Endodermal cell (in vitro differentiated cells): ENCODE results near the gene MPP4. TPM values are rescaled to one million over a fixed set of nuclear protein-coding genes. Genes with fewer than 3 reads are reported as not detected.

ENCODE experiments used
- DNase-seq: peaks from one replicate; pipeline ENCODE4 v3.0.0-alpha.2; 2017
- H3K27ac ChIP-seq: 2 replicates; pipeline ENCODE4 v1.5.1; 2013; ENCODE audit warnings: mild to moderate bottlenecking, low read depth, low read length, moderate library complexity
- H3K27me3 ChIP-seq: 2 replicates; pipeline ENCODE4 v1.6.1; 2013; ENCODE audit warnings: mild to moderate bottlenecking, low read length, moderate library complexity; ENCODE audit not compliant: insufficient read depth, control insufficient read depth, poor library complexity, severe bottlenecking
- H3K36me3 ChIP-seq: 2 replicates; pipeline ENCODE4 v1.7.0; 2013; ENCODE audit warnings: mild to moderate bottlenecking, low read length, moderate library complexity; ENCODE audit not compliant: control insufficient read depth, insufficient read depth
- H3K4me1 ChIP-seq: one replicate; pipeline ENCODE4 v1.7.0; 2013; ENCODE audit warnings: low read length; ENCODE audit not compliant: control insufficient read depth, insufficient read depth
- H3K4me3 ChIP-seq: 2 replicates; pipeline ENCODE4 v1.5.1; 2013; ENCODE audit warnings: mild to moderate bottlenecking, low read length, moderate library complexity
- H3K9ac ChIP-seq: 2 replicates; pipeline ENCODE4 v1.6.1; 2013; ENCODE audit warnings: mild to moderate bottlenecking, low read length, moderate library complexity; ENCODE audit not compliant: poor library complexity, severe bottlenecking; ENCODE audit errors: extremely low read depth
- H3K9me3 ChIP-seq: 2 replicates; pipeline ENCODE4 v1.6.1; 2013; ENCODE audit warnings: mild to moderate bottlenecking, low read length, moderate library complexity; ENCODE audit not compliant: control insufficient read depth
- H3K27ac Mint-ChIP-seq: 2 replicates; pipeline ENCODE4 v1.8.0; 2020; ENCODE audit warnings: mixed read lengths
- H3K27me3 Mint-ChIP-seq: 2 replicates; pipeline ENCODE4 v1.8.0; 2021; ENCODE audit warnings: mild to moderate bottlenecking, mixed read lengths; ENCODE audit not compliant: insufficient read depth
- H3K36me3 Mint-ChIP-seq: 2 replicates; pipeline ENCODE4 v1.8.0; 2020; ENCODE audit warnings: low read depth, mixed read lengths
- H3K4me1 Mint-ChIP-seq: 2 replicates; pipeline ENCODE4 v1.8.0; 2020; ENCODE audit warnings: mixed read lengths
- H3K4me3 Mint-ChIP-seq: 2 replicates; pipeline ENCODE4 v1.8.0; 2020; ENCODE audit warnings: mild to moderate bottlenecking, moderate library complexity, mixed read lengths
- H3K9me3 Mint-ChIP-seq: 2 replicates; pipeline ENCODE4 v1.8.0; 2020; ENCODE audit warnings: mild to moderate bottlenecking, mixed read lengths
- CTCF ChIP-seq: fragments of 200-600 bp; sonication (generic); conservative IDR thresholded peaks from 2 replicates; pipeline ENCODE4 v1.5.0; 2021; ENCODE audit warnings: antibody characterized with exemption, mild to moderate bottlenecking
- WGBS, 2 experiments: methylation state at CpG; one replicate each; pipeline versions ENCODE4 v1.1.5 to v1.1.7; 2013; ENCODE audit warnings: missing lambda C conversion rate in 2 of 2, mixed read lengths in 1 of 2; ENCODE audit not compliant: insufficient coverage in 1 of 2, insufficient read length in 1 of 2; 5-methylcytosine and 5-hydroxymethylcytosine counted together
- total RNA-seq, 2 donors: library from RNA; stranded (reverse); fragmentation: NEBNext Ultra II Directional in 1 of 2; extraction: Animal tissue kit (Norgen Biotek cat#: 25700) in 1 of 2; gene quantifications; 2 replicates in 1 of 2; 3 replicates in 1 of 2; pipeline ENCODE4 v1.2.1, GENCODE V29; 2021

Gene MPP4
- total RNA-seq, 2 donors from 2014 or later = 0.18 TPM; not detected in 1

GRCh38 chr2:201656102-201656501 lies 42.3 kb downstream of the MPP4 start:
- H3K9ac ChIP-seq = no peak overlapping the region
- no peak overlapping the region for H3K4me3 ChIP-seq
- no peaks in the 10 kb centered on the region for H3K36me3 Mint-ChIP-seq
- H3K9me3 Mint-ChIP-seq = no peaks in the 10 kb centered on the region
- H3K27ac Mint-ChIP-seq = no peak overlapping the region
- H3K27me3 Mint-ChIP-seq = no peaks in the 10 kb centered on the region
- no peak overlapping the region for H3K4me3 Mint-ChIP-seq
- H3K27me3 ChIP-seq = no peaks in the 10 kb centered on the region
- DNase-seq = no peak
- H3K4me1 ChIP-seq = no peaks in the 10 kb centered on the region
- peaks cover 5% of the 10 kb centered on the region for H3K4me1 Mint-ChIP-seq
- no peak for TF ChIP-seq CTCF
- H3K27ac ChIP-seq = no peak overlapping the region
- H3K36me3 ChIP-seq = no peaks in the 10 kb centered on the region
- no peaks in the 10 kb centered on the region for H3K9me3 ChIP-seq
- WGBS, 2 experiments = 94 to 95% methylated on average over 11 of the region's 11 CpGs

DNA sequence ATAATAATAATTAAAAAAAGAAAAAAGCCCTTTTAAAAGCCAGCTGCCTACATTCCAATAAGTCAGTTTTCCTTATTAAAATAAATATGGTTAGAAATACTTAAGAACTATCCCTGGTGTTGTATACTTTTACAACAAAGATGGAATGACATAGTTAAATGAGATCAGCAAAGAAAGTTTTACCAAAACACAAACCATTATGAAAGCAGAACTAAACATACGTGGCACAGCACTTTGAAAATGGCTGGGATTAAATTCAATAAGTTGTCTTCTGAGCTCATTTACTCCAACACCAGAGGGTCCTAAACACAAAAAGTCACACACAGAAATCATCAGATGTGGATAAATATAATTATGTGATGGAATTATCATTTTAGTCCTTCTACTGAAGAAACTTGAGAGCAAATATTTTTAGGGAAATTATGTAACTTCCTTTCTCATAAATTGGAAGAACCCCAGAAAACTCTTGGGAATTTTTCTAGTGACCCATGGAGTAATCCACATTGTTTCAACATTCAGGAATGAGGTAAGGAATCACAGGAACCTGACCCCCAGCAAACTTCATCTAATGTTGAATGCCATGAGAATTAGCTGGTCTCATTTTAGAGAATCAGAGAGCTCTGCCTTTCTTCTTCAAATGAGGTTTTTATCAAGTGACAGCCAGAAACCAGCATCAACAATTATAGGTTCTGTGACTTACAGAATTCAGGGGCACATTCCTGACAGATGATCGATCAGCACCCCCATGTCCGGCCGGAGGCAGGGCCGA lies 43.6 kb downstream of the MPP4 start:
- no peaks in the 10 kb centered on the region for H3K9me3 Mint-ChIP-seq
- H3K9ac ChIP-seq = no peak overlapping the region
- no peak overlapping the region for H3K4me3 ChIP-seq
- H3K36me3 ChIP-seq = no peaks in the 10 kb centered on the region
- no peak overlapping the region for H3K27ac Mint-ChIP-seq
- H3K4me3 Mint-ChIP-seq = no peak overlapping the region
- no peaks in the 10 kb centered on the region for H3K4me1 ChIP-seq
- no peaks in the 10 kb centered on the region for H3K27me3 Mint-ChIP-seq
- no peak for DNase-seq
- no peaks in the 10 kb centered on the region for H3K36me3 Mint-ChIP-seq
- WGBS, 2 experiments = 92 to 94% methylated on average over 3 to 5 of the region's 5 CpGs
- no peaks in the 10 kb centered on the region for H3K27me3 ChIP-seq
- H3K4me1 Mint-ChIP-seq = peaks cover 5% of the 10 kb centered on the region
- TF ChIP-seq CTCF = no peak
- H3K27ac ChIP-seq = no peak overlapping the region
- H3K9me3 ChIP-seq = no peaks in the 10 kb centered on the region

- DNase-seq = no peak
- H3K36me3 Mint-ChIP-seq = no peaks in the 10 kb centered on the region
- no peak for TF ChIP-seq CTCF
- H3K4me1 Mint-ChIP-seq = peaks cover 5% of the 10 kb centered on the region
- H3K36me3 ChIP-seq = no peaks in the 10 kb centered on the region
- no peaks in the 10 kb centered on the region for H3K9me3 ChIP-seq
- H3K4me1 ChIP-seq = no peaks in the 10 kb centered on the region
- H3K27me3 ChIP-seq = no peaks in the 10 kb centered on the region
- H3K9ac ChIP-seq = no peak overlapping the region
- H3K4me3 Mint-ChIP-seq = no peak overlapping the region
- H3K27me3 Mint-ChIP-seq = no peaks in the 10 kb centered on the region
- H3K9me3 Mint-ChIP-seq = no peaks in the 10 kb centered on the region
- WGBS, 2 experiments = 86 to 88% methylated on average over 3 to 5 of the region's 6 CpGs
- no peak overlapping the region for H3K4me3 ChIP-seq
- no peak overlapping the region for H3K27ac ChIP-seq
- no peak overlapping the region for H3K27ac Mint-ChIP-seq
Measured at GRCh38 chr2:201653221-201653620, 45.2 kb downstream of the MPP4 start.
